ENCODE results near the gene LRRC14B.

DNA sequence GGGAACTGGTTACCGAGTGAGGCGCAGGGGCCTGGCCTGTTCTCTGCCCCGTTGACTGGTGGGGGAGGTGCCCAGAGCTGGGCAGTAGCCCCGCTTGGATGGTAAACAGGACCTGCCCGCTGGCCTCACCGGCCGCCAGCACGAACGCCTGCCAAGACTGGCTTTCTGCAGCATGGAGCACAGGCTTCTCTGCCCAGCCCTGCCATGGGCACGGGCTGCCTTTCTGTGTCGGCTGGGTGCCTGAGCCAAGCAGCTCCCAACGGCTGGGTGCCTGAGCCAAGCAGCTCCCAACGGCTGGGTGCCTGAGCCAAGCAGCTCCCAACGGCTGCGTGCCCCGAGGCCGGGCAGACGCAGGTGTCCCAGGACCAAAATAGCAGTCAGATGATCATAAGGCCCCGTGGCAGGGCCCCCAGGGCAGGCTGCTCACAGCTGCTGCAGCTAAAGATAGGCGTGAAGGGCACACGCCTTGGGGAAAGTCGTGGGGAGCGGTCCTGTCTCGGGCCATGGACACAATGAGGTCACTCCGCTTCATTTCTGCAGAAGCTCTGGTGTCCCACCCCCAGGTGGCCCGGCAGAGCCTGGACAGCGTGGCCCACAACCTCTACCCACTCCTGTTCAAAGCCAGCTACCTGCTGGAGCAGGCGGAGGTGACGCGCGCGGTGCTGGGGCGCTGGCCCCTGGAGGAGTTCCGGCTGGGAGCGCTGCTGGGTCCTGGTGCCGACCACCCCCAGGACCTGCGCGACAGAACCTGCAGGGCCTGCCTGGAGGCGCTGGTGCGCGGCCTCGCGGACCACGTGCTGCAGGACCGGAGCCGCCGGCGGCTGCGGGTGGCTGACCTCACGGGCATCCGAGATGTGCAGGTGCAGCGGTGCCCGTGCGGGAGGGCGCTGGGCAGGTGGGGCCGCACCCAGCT is at the start of gene LRRC14B:
- TF ChIP-seq, protein P1, sequence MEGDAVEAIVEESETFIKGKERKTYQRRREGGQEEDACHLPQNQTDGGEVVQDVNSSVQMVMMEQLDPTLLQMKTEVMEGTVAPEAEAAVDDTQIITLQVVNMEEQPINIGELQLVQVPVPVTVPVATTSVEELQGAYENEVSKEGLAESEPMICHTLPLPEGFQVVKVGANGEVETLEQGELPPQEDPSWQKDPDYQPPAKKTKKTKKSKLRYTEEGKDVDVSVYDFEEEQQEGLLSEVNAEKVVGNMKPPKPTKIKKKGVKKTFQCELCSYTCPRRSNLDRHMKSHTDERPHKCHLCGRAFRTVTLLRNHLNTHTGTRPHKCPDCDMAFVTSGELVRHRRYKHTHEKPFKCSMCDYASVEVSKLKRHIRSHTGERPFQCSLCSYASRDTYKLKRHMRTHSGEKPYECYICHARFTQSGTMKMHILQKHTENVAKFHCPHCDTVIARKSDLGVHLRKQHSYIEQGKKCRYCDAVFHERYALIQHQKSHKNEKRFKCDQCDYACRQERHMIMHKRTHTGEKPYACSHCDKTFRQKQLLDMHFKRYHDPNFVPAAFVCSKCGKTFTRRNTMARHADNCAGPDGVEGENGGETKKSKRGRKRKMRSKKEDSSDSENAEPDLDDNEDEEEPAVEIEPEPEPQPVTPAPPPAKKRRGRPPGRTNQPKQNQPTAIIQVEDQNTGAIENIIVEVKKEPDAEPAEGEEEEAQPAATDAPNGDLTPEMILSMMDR (IDR thresholded peaks at IDR 0.05), result peak in 1 of 6 experiments; percentile 9
- no peak for TF ChIP-seq POLR2A (IDR thresholded peaks at IDR 0.05)

All from thyroid gland (tissue), 4 donors.